Activated T-cell treated with anti-CD3 and anti-CD28 coated beads, Interleukin-2, amount 50 U/mL, for 24 hours (primary cell): Measurements from ENCODE around the gene KCNQ1.

Experiments
- DNase-seq: peaks from one replicate; pipeline ENCODE4 v3.0.0-alpha.2; 2020
- H3K27ac Mint-ChIP-seq: 2 replicates; pipeline ENCODE4 v1.8.0; 2020; ENCODE audit warnings: mild to moderate bottlenecking, mixed read lengths
- H3K27me3 Mint-ChIP-seq: 2 replicates; pipeline ENCODE4 v1.8.0; 2020; ENCODE audit warnings: mixed read lengths
- H3K36me3 Mint-ChIP-seq: 2 replicates; pipeline ENCODE4 v1.8.0; 2020; ENCODE audit warnings: low read depth, mixed read lengths
- H3K4me1 Mint-ChIP-seq: 2 replicates; pipeline ENCODE4 v1.8.0; 2020; ENCODE audit warnings: low read depth, mixed read lengths
- H3K4me3 Mint-ChIP-seq: 2 replicates; pipeline ENCODE4 v1.8.0; 2020; ENCODE audit warnings: mild to moderate bottlenecking, moderate library complexity, mixed read lengths
- H3K9me3 Mint-ChIP-seq: 2 replicates; pipeline ENCODE4 v1.8.0; 2020; ENCODE audit warnings: mixed read lengths

Gene KCNQ1

DNA sequence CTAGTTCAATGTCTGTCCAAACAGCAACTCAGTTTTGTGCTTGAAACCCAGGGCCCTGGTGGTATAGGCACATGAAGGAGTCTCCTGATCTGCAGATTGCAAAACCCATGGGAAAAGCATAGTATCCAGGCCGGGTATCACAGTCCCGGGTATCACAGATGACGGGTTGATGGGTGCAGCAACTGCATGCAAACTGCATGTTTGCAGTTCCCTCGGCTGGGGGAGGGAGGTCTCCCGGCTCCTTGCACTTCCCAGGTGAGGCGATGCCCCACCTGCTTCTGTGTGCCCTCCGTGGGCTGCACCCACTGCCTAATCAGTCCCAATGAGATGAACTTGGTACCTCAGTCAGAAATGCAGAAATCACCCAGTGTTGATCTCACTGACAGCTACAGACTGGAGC, 53.9 kb downstream of the KCNQ1 start:
- H3K36me3 Mint-ChIP-seq: peaks cover 39% of the 10 kb centered on the region
- H3K9me3 Mint-ChIP-seq: peaks cover 48% of the 10 kb centered on the region
- no peak for DNase-seq
- no peaks in the 10 kb centered on the region for H3K4me1 Mint-ChIP-seq
- no peak overlapping the region for H3K4me3 Mint-ChIP-seq
- H3K27ac Mint-ChIP-seq: no peak overlapping the region
- H3K27me3 Mint-ChIP-seq: no peaks in the 10 kb centered on the region

DNA sequence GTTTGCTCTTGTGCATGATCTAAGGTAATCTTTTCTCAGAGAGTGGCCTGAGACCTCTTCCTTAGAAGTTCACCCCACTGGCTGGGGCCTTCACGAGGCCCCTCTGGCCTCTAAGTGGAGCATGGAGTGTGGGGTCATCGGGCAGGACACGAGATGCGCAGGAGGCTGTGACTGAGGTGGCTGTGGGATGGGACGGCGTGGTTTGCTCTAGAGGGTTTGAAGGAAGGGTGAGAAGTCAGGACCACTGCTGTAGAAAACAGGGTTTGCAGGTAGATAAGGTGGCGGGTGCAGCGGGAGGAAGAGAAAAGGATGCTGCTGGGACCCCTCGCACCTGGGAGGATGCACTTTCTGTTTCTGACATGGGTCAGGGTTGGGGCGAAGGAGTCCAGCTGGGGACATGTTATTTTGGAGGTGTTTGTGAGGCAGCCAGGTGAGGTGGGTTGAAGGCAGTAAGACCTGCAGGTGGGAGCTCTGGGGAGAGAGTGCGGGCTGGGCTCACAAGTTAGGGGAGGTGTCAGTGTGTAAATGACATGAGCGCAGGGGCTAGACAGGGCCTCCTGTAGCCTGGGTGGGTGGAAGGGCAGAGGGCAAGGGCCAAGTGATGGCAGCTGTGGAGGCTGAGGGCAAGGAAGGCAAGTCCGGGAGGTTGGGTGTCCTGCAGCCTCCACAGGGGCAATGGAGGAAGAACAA, 62.5 kb downstream of the KCNQ1 start:
- H3K36me3 Mint-ChIP-seq: no peaks in the 10 kb centered on the region
- H3K27me3 Mint-ChIP-seq: no peaks in the 10 kb centered on the region
- peaks cover 6% of the 10 kb centered on the region for H3K4me1 Mint-ChIP-seq
- no peaks in the 10 kb centered on the region for H3K9me3 Mint-ChIP-seq
- H3K4me3 Mint-ChIP-seq: no peak overlapping the region
- no peak overlapping the region for H3K27ac Mint-ChIP-seq
- DNase-seq: no peak

DNA sequence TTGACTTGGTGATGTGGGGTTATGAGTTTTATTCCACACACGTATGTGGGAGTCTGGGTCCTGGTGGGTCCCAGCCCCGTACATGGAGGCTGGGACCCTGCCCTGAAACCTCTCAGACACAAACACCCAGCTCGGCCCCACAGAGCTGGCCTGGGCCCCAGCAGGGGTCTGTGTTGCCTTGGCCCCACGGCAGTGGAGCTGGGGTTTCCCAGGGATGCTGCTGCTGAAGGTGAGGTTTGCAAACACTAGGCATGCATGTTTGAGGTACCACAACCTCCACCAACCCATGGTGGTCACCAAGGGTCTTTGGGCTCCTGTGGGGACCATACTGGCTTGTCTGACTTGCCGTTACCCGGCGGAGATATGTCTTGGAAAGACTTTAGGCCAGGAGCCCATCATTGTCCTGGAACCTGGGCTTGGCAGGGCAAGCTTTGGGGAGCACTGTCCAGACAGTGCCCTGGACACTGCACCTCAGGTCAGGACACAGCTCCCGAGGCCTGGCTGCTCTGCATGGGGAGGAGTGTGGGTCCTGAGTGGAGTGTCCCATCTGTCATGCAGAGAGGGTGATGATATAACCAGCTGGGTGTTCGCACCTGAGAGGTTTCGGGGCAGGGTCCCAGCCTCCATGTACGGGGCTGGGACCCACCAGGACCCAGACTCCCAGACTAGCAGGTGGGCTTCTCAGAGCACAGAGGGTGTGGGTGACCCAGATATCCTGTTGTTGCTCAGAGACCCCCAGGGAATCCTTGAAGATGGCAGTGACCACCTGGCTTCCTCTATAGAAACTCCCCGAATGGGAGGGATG, 63.3 kb downstream of the KCNQ1 start:
- no peaks in the 10 kb centered on the region for H3K27me3 Mint-ChIP-seq
- peaks cover 6% of the 10 kb centered on the region for H3K4me1 Mint-ChIP-seq
- peak; percentile 12 for DNase-seq
- H3K27ac Mint-ChIP-seq: no peak overlapping the region
- no peaks in the 10 kb centered on the region for H3K36me3 Mint-ChIP-seq
- H3K4me3 Mint-ChIP-seq: no peak overlapping the region
- H3K9me3 Mint-ChIP-seq: no peaks in the 10 kb centered on the region

DNA sequence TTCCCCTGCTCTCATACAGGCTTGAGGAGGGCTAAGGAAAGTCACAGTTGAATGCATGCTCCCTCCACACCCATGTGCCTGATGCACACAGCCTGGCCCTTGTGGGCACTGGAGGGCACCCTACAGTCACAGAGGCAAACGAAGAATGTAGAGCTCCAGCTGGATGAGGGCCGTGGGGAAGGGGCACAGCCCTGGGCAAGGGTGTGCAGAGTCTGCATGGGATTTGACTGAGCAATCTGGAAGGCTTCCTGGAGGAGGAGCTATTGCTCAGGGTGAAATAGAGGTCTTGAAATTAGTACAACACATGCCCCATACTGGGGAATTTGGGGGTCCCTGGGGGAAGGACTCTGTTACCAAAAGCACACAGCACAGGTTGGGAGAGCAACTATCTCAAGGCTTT, 64.0 kb downstream of the KCNQ1 start:
- no peak overlapping the region for H3K27ac Mint-ChIP-seq
- no peaks in the 10 kb centered on the region for H3K9me3 Mint-ChIP-seq
- no peaks in the 10 kb centered on the region for H3K27me3 Mint-ChIP-seq
- no peak overlapping the region for H3K4me3 Mint-ChIP-seq
- peaks cover 6% of the 10 kb centered on the region for H3K4me1 Mint-ChIP-seq
- H3K36me3 Mint-ChIP-seq: no peaks in the 10 kb centered on the region
- peak; percentile 7 for DNase-seq

DNA sequence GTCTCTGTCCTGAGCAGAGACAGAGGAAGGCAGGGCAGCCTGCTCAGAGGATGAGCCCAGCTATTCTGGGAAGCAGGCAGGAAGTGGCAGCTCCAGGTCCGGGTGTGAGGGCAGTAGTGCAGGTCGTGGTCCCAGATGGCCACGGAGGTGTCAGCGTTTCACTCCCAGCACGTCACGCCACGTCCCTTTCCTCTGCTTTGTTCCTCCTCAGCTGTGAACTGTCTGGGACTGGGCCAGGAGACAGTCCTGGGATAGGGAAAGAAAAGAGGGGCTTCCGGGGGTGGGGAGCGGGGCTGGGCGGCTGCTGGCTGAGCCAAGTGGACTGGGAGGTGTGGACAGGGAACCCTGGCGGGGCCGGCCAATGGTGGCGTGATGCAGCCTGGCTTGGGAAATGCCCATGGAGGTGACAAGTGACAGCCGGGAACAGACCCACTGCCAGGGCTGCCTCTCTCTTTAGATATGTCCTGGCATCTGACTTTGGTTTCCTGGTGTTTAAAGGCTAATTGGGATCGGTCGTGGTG, 64.7 kb downstream of the KCNQ1 start:
- Mint-ChIP-seq H3K27me3 (no peaks in the 10 kb centered on the region), H3K4me3 (no peak overlapping the region), H3K9me3 (no peaks in the 10 kb centered on the region), H3K27ac (no peak overlapping the region), H3K36me3 (no peaks in the 10 kb centered on the region), H3K4me1 (peaks cover 6% of the 10 kb centered on the region)
- no peak for DNase-seq

DNA sequence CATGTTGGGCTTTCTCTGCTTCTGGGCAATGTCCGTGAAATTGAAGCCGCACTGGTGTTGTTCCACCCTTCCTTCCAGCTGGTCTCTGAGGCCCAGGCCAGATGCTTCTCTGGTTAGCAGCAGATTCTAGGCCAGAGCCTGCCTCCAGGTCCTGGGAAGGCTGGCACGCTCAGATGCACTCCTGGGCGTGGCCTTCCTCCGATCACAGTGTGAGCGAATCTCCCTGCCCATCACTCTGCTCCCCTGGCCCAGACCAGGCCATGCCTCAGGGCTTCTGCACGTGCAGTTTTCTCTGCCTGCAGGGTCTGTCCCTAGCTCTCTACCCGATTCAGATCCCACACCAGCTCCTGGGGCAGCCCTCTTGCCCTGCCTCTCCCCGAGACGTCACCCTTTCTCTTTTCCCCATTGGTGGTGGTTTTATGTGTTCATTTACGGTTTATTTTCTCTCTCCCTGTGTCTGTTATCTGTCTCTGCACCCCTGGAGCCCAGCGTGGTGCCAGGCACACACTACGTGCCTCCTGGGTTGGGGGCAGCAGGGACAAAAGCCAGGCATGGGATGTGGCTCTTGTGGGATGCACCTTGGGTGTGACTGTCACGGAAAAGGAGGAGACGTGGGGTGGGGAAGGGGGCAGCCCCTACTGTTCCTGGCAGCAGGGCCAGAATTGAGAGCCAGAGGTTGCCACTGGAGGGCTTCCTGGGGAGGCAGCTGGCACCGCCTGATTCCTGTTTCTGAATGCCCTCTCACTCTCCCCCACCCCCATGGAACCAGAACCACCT, 66.0 kb downstream of the KCNQ1 start:
- Mint-ChIP-seq H3K27me3 (no peaks in the 10 kb centered on the region), H3K27ac (no peak overlapping the region), H3K4me3 (no peak overlapping the region), H3K36me3 (no peaks in the 10 kb centered on the region), H3K9me3 (no peaks in the 10 kb centered on the region), H3K4me1 (peaks cover 6% of the 10 kb centered on the region)
- DNase-seq: no peak

DNA sequence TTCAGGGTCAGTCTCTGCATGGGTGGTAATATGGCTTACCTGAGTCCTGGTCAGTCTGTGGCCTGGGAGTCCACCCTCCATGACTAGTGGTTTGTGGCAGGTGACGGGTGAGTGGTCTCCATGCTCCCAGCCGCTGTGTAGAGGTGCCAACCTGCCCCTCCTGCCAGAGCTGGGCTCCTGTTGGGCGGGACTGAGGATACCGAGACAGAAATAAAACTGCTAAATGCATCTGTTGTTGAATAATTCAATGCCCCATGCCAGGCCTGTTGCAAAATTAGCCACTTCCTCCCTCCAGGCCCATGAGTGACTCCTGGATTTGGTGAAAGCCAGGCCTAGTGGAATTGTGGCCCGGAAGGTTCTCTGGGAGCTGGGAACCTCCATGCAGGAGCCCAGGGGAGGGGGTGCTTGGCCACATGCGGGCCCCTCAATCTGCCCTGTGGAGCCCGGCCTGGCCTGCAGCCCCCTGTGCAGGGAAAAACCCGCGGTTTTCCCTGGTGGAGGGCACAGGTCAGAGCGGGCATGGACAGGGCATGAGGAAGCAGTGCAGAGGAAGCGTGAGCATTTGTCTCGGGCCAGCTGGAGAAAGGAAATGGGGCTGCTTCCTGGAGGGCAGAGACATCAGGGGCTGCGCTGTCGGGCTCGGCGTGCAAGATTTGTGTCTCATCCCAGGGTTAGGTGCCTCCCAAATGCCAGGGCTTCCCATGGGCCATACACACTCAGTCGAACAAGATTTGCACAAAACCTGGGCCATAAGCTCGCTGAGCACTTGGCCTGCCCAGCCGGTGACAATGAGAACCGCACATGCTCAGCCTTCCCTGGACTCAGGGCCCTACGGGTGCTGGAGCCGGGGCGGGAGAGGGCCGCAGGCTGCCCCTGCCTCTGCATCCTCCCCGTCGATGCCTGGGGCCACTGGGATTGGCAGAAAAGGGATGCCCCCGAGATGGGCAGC, 66.9 kb downstream of the KCNQ1 start:
- Mint-ChIP-seq H3K4me1 (peaks cover 6% of the 10 kb centered on the region), H3K9me3 (no peaks in the 10 kb centered on the region), H3K27me3 (no peaks in the 10 kb centered on the region), H3K4me3 (no peak overlapping the region), H3K36me3 (no peaks in the 10 kb centered on the region), H3K27ac (no peak overlapping the region)
- DNase-seq: peak; percentile 20

DNA sequence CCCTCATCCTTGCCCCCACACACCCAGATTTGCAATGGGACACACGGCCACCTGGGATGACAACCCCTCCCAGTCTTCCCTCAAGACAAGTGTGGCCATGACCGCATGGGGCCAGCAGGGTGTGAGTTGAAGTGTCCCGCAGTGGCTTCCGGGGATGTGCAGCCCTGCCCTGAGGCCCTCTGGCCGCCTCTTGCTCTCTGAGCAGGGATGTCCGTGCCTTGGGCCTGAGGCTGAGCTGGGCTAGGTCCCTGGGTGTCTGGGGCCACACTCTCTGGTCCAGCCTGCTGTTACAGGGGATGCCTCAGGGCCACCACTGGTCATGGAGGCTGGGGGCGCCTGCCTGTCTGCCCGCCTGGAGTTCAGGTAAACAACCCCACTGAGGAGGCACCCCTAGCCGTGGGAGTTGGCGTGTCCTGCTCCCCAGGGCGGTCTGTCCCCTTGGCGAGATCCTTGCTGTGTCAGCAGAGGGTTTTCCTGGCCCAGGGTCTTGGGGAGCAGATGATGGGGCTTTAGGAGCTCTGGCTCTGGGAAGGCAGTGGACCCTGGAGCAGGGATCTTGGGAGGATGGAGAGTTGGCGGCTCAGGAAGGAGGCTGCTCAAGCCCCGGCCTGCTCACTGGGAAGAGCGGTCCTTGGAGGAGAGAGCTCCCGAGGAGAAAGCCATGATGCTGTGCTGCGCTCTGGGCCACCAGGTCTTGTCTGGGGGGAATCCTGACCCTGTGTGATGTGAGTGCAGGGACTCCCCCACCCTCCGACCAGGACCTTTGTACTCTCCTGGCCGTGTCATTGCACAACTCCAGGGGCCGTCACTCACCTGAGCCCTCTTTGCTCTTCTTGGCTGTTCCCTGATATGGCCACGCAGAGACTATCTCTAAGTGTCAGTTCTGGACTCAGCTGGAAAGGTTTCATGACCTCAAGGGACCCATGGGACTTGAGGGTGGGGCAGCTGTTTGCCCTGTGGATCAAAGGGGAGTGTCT, 67.9 kb downstream of the KCNQ1 start:
- Mint-ChIP-seq H3K27ac (no peak overlapping the region), H3K36me3 (no peaks in the 10 kb centered on the region), H3K27me3 (no peaks in the 10 kb centered on the region), H3K9me3 (no peaks in the 10 kb centered on the region), H3K4me1 (peaks cover 3% of the 10 kb centered on the region), H3K4me3 (no peak overlapping the region)
- peak; percentile 21 for DNase-seq

DNA sequence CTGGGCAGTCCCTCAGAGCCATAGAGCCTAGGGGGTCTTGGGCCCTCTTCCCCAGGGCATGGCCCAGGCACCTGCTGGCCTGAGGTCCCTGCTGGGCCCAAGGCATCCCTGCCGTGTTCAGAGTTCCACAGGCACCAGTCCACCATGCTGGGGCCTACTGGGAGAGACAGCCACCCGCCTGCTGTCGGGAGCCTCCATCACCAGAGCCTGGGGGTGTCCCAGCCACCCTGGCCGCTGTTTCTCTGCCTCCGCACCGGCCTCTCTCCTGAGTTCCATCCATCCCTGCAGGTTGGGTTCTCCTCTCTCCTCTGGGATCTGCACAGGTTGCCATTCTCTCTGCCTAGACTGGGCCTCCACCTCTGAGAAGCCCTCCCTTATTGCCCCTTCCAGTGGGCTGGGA, 68.6 kb downstream of the KCNQ1 start:
- no peaks in the 10 kb centered on the region for H3K9me3 Mint-ChIP-seq
- H3K27ac Mint-ChIP-seq: no peak overlapping the region
- H3K27me3 Mint-ChIP-seq: no peaks in the 10 kb centered on the region
- peaks cover 3% of the 10 kb centered on the region for H3K4me1 Mint-ChIP-seq
- H3K4me3 Mint-ChIP-seq: no peak overlapping the region
- H3K36me3 Mint-ChIP-seq: no peaks in the 10 kb centered on the region
- DNase-seq: peak; percentile 19

DNA sequence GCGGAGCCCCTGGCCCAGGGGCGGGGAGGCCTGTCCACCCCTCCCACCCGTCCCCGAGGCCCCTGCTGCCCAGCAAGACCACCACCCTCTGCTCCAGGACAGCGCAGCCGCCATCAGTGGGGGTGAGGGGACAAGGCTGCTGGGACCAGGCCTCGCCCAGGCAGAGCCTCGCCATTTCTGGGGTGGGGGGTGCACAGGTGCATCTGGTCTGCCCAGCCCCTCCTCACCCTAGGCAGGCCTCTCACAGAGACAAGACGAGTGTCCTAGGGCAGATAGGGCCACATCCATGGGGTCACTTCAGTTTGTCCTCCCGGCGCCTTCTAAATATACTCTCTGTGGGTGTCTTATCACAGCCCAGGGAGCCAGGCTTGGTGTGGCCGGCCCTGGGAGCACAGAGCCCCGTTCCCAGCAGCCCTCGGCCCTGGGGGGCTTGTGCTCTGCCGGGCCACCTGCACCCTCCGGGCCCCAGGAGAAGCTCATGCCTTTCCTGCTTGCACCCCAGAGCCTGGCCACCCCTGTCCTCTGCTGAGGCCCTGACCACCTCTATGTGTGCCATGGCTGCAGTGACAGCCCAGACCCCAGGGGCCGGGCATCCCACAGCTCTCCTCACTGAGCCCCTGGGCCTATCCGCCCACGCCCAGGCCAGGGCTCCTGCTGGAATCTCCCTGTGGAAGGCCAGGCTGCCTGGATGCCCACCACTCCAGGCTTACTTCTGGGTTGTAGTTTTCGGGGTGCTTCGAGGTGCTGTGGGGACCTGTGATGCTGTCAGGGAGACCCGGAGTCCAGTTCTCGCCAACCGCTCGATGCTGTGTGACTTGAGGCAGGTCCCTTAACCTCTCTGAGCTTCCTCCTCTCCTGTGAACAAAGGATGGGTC, 70.8 kb downstream of the KCNQ1 start:
- Mint-ChIP-seq H3K9me3 (no peaks in the 10 kb centered on the region), H3K36me3 (no peaks in the 10 kb centered on the region), H3K27ac (no peak overlapping the region), H3K4me3 (no peak overlapping the region), H3K4me1 (no peaks in the 10 kb centered on the region), H3K27me3 (no peaks in the 10 kb centered on the region)
- peak; percentile 16 for DNase-seq

DNA sequence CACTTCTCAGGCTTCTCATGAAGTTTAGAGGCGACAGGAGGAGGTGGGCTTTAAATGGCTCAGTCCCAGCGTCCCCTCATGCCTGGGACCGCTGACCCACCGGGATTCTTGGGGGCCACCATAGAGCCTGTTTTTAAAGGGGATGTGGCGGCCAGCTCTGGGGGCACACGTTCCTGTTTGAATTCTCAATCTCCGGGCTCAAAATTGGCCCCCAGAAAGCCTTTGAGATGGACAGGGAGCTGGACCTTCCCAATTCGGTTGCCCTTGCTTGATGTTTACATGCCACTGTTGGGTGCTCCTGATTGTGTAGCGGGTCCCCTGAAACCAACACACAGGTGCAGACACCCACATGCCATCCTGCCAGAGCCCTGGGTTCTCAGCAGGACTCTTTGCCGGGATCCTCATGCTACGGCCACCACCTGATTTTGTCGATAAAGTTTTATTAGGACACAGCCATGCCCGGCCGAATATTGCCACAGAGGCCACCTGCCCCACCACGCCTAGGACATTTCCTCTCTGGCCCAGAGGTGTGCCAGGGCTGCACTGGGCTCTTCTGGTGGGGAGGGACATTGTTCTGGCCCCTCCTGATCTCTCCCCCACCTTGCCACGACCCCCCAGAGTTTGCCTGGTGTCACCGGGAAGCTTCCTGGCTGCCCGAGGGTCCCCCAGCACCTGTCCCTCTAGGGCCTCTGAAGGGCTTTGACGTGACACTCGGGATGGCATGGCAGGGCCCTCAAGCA, 71.6 kb downstream of the KCNQ1 start:
- Mint-ChIP-seq H3K4me1 (no peaks in the 10 kb centered on the region), H3K27me3 (no peaks in the 10 kb centered on the region), H3K36me3 (no peaks in the 10 kb centered on the region), H3K4me3 (no peak overlapping the region), H3K27ac (no peak overlapping the region), H3K9me3 (no peaks in the 10 kb centered on the region)
- peak; percentile 15 for DNase-seq

DNA sequence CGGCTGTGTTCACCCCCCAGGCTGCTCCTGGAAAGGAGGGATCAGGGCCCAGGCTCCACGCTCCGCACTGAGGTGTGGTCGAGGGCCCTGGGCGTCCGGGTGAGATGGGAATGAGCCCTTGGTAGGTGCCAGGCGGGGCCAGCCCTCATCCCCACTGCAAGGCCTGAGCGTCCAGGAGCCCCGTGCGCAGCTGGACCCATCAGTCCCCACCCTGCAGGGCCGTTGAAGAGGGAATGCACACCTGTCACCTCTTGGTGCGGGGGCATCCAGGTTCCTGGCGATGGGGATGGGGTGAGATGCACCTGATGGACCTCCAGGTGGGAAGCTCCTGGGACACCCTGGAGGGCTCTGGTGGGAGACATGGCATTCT, 72.2 kb downstream of the KCNQ1 start:
- Mint-ChIP-seq H3K36me3 (no peaks in the 10 kb centered on the region), H3K4me3 (no peak overlapping the region), H3K9me3 (no peaks in the 10 kb centered on the region), H3K4me1 (no peaks in the 10 kb centered on the region), H3K27ac (no peak overlapping the region), H3K27me3 (no peaks in the 10 kb centered on the region)
- DNase-seq: peak; percentile 16
